Breast epithelium (tissue), 4 donors: ENCODE results near the gene TNFAIP8L1. TPM values are rescaled to one million over a fixed set of nuclear protein-coding genes. Genes with fewer than 3 reads are reported as not detected.

Experiments used
- DNase-seq, 2 donors: peaks; one replicate each; pipeline ENCODE4 v3.0.0-alpha.2; 2019; ENCODE audit warnings: low spot score in 2 of 2
- H3K27ac ChIP-seq, 2 donors: fragments of 200-600 bp; sonication (generic) in 1 of 2; one replicate each; pipeline ENCODE4 v1.5.1; 2016 to 2019; ENCODE audit warnings: mild to moderate bottlenecking in 1 of 2
- H3K27me3 ChIP-seq, 2 donors: fragments of 200-600 bp; sonication (generic) in 1 of 2; one replicate each; pipeline versions ENCODE4 v1.5.1 to v1.6.0; 2017 to 2019; ENCODE audit warnings: control low read depth in 1 of 2, mild to moderate bottlenecking in 1 of 2
- H3K36me3 ChIP-seq: fragments of 200-600 bp; one replicate; pipeline ENCODE4 v1.5.1; 2019
- H3K4me1 ChIP-seq, 2 donors: fragments of 200-600 bp; sonication (generic); one replicate each; pipeline ENCODE4 v1.5.1; 2016 to 2019; ENCODE audit warnings: control low read depth in 1 of 2
- H3K4me3 ChIP-seq, 3 donors: fragments of 200-600 bp; sonication (generic); 1 replicate in 2 of 3; 2 replicates in 1 of 3; pipeline ENCODE4 v1.5.1; 2016 to 2019; ENCODE audit warnings: mild to moderate bottlenecking in 3 of 3, moderate library complexity in 2 of 3
- H3K9me3 ChIP-seq, 2 donors: fragments of 200-600 bp; sonication (generic) in 1 of 2; one replicate each; pipeline ENCODE4 v1.5.1; 2016 to 2019; ENCODE audit warnings: control low read depth in 1 of 2
- CTCF ChIP-seq, 3 donors: fragments of 450-650 bp; IDR thresholded peaks; one replicate each; pipeline ENCODE4 v1.5.1; 2016 to 2017; ENCODE audit warnings: antibody characterized with exemption in 3 of 3, mild to moderate bottlenecking in 3 of 3, moderate library complexity in 3 of 3
- POLR2A ChIP-seq: fragments of 450-650 bp; IDR thresholded peaks from one replicate; pipeline ENCODE4 v1.6.1; 2016; ENCODE audit warnings: antibody characterized with exemption, mild to moderate bottlenecking, moderate library complexity
- POLR2AphosphoS5 ChIP-seq, 3 donors: sonication (generic); formaldehyde crosslinking; IDR thresholded peaks; one replicate each; pipeline ENCODE4 v1.6.1; 2017; ENCODE audit warnings: antibody characterized with exemption in 3 of 3
- intact Hi-C: fragments of 100-400 bp; cut with DNase I; formaldehyde crosslinking; loops from one replicate; pipeline ENCODE4 v1.15.1; 2023; ENCODE audit warnings: low total_unique reads
- total RNA-seq, 3 donors: library from RNA; depleted of rRNA; stranded (reverse); fragments of >200 nt; gene quantifications; one replicate each; pipeline ENCODE4 v1.1.0, GENCODE V29; 2016

Gene TNFAIP8L1
- total RNA-seq, 3 donors from 2014 or later = 1.6 to 3.6 (median 2.9) TPM

- intact Hi-C loops = no loop called here
- TF ChIP-seq POLR2AphosphoS5 (IDR thresholded peaks at IDR 0.05) = no peak
- TF ChIP-seq CTCF (IDR thresholded peaks at IDR 0.05) = no peak
- TF ChIP-seq POLR2A = no peak
- no peak overlapping the region for H3K4me3 ChIP-seq
- no peaks in the 10 kb centered on the region for H3K9me3 ChIP-seq
- no peaks in the 10 kb centered on the region for H3K27me3 ChIP-seq
- H3K36me3 ChIP-seq = no peaks in the 10 kb centered on the region
- no peak for DNase-seq
- H3K4me1 ChIP-seq = no peaks in the 10 kb centered on the region
- H3K27ac ChIP-seq = no peak overlapping the region
These were observed 26.0 kb upstream of the TNFAIP8L1 start for GRCh38 chr19:4613254-4613751.

GRCh38 chr19:4618019-4618418, 21.3 kb upstream of the TNFAIP8L1 start:
- H3K27me3 ChIP-seq = peaks cover 0 to 20% of the 10 kb centered on the region in 2 donors
- no peaks in the 10 kb centered on the region for H3K4me1 ChIP-seq
- intact Hi-C loops = no loop called here
- no peak for DNase-seq
- no peaks in the 10 kb centered on the region for H3K9me3 ChIP-seq
- no peaks in the 10 kb centered on the region for H3K36me3 ChIP-seq
- no peak overlapping the region for H3K27ac ChIP-seq
- TF ChIP-seq POLR2AphosphoS5 (IDR thresholded peaks at IDR 0.05) (no peak), CTCF (IDR thresholded peaks at IDR 0.05) (no peak), POLR2A (no peak)
- H3K4me3 ChIP-seq = no peak overlapping the region

GRCh38 chr19:4619668-4620294, 19.5 kb upstream of the TNFAIP8L1 start:
- intact Hi-C loops = no loop called here
- H3K27me3 ChIP-seq = peaks cover 0 to 20% of the 10 kb centered on the region in 2 donors

GRCh38 chr19:4620675-4621074, 18.6 kb upstream of the TNFAIP8L1 start:
- H3K4me3 ChIP-seq = no peak overlapping the region
- TF ChIP-seq POLR2A (no peak), CTCF (IDR thresholded peaks at IDR 0.05) (no peak), POLR2AphosphoS5 (IDR thresholded peaks at IDR 0.05) (no peak)
- H3K9me3 ChIP-seq = no peaks in the 10 kb centered on the region
- H3K36me3 ChIP-seq = no peaks in the 10 kb centered on the region
- H3K4me1 ChIP-seq = no peaks in the 10 kb centered on the region
- H3K27me3 ChIP-seq = peaks cover 0 to 20% of the 10 kb centered on the region in 2 donors
- no peak for DNase-seq
- intact Hi-C loops = no loop called here
- H3K27ac ChIP-seq = no peak overlapping the region

More at GRCh38 chr19:4619668-4620294, 19.5 kb upstream of the TNFAIP8L1 start:
- H3K36me3 ChIP-seq = no peaks in the 10 kb centered on the region
- no peak for TF ChIP-seq POLR2A
- TF ChIP-seq CTCF (IDR thresholded peaks at IDR 0.05) = no peak
- TF ChIP-seq POLR2AphosphoS5 (IDR thresholded peaks at IDR 0.05) = no peak
- no peaks in the 10 kb centered on the region for H3K9me3 ChIP-seq
- H3K27ac ChIP-seq = no peak overlapping the region
- H3K4me3 ChIP-seq = no peak overlapping the region
- DNase-seq = no peak
- no peaks in the 10 kb centered on the region for H3K4me1 ChIP-seq

GRCh38 chr19:4622695-4623421, 16.5 kb upstream of the TNFAIP8L1 start:
- H3K4me1 ChIP-seq = no peaks in the 10 kb centered on the region
- peaks cover 0 to 20% of the 10 kb centered on the region in 2 donors for H3K27me3 ChIP-seq
- no peaks in the 10 kb centered on the region for H3K36me3 ChIP-seq
- no peak overlapping the region for H3K4me3 ChIP-seq
- no peak overlapping the region for H3K27ac ChIP-seq
- intact Hi-C loops = no loop called here
- DNase-seq = no peak
- TF ChIP-seq CTCF (IDR thresholded peaks at IDR 0.05) (no peak), POLR2AphosphoS5 (IDR thresholded peaks at IDR 0.05) (no peak), POLR2A (no peak)
- no peaks in the 10 kb centered on the region for H3K9me3 ChIP-seq
